ENCODE results near the gene TDRD3.

GRCh38 chr13:60538566-60538965, 141.5 kb downstream of the TDRD3 start:
- TF ChIP-seq POLR2AphosphoS5 (IDR thresholded peaks at IDR 0.05) (no peak), CTCF (IDR thresholded peaks at IDR 0.05) (no peak)
